HT-29 (cell line): ENCODE results near the gene C6orf120. TPM values are rescaled to one million over a fixed set of nuclear protein-coding genes. Genes with fewer than 3 reads are reported as not detected.
A peak's percentile ranks its signal among the peaks of the same experiment; 100 is the strongest.
"Not testable (repeated sequence)": the region's sequence is repeated elsewhere in the genome, so short reads cannot be mapped to it uniquely, and the experiment has no call there.

Experiments
- DNase-seq: peaks from one replicate; pipeline ENCODE4 v3.0.0-alpha.2; 2015; ENCODE audit warnings: low spot score
- total RNA-seq: library from RNA; depleted of rRNA; stranded (reverse); fragments of >200 nt; shearing (Covaris generic); gene quantifications from 2 replicates; pipeline ENCODE4 v1.2.3, GENCODE V29; 2014

Gene C6orf120
- total RNA-seq, 1 experiment from 2014 or later: 41.3 TPM

DNA sequence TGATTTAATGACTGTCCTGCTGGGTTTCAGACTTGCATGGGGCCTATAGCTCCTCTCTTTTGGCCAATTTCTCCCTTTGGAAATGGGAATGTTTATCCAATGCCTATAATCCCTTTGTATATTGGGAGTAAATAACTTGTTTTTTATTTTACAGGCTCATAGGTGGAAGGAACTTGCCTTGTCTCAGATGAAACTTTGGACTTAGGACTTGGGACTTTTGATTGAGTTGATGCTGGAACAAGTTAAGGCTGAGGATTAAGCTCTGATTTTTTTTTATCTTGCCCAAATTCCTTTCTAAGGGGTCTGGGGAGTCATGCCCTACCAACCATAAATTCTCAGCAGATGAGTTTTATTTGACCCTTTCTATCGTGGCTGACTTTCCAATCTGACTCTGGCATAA is 23.6 kb upstream of the C6orf120 start:
- DNase-seq: no peak

- DNase-seq: no peak
Observed at GRCh38 chr6:169684056-169684455, 17.9 kb upstream of the C6orf120 start.

DNA sequence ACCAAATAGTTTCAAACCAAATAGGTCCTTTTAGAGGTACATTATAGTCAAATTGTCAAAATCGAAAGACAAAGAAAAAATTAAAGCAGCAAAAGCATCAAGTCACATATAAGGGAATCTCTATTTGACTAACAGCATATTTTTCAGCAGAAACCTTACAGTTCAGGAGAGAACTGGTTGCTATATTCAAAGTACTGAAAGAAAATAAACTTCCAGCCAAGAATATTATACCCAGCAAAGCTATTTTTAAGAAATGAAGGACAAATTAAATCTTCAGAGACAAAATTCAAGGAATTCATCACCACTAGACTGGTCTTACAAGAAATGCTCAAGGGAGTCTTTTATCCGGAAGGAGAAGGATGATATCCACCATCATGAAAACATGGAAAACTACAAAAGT is 16.1 kb upstream of the C6orf120 start:
- DNase-seq: no peak

DNA sequence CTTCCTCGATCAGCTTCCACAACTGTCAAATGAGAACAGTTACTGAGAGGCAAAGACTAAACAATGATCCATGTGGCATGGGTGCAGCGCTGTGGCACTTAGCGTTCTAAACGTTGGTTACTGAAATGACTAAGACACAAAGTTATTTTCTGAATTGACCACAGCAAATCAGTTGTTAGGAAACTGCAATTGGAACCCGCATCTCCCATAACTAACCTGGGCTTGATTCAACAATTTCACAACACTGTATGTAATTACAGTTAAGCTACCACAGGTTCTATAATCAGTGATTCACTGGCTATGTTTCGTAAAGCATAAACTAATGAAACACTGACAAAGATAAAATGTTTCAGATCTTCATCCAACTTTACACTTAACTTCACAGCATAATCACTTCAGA is 12.6 kb upstream of the C6orf120 start:
- DNase-seq: no peak

DNA sequence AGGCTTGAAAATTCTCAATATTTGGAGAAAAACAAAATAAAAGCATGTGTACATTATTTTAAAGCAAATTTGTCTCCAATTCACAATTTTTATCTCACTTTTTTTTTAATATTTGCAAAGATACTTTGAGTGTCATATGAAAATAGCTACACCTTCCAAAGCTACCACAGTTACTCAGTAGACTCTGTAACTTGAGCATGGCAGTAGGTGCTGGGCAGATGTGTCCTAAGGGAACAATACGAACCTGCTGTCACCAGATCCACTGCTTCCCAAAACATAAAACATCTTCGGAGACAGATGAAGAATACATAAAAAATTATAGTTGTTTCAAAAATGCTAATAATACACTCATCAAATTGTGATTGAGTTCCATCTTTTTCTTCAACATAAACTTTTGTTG is 10.7 kb upstream of the C6orf120 start:
- no peak for DNase-seq

DNA sequence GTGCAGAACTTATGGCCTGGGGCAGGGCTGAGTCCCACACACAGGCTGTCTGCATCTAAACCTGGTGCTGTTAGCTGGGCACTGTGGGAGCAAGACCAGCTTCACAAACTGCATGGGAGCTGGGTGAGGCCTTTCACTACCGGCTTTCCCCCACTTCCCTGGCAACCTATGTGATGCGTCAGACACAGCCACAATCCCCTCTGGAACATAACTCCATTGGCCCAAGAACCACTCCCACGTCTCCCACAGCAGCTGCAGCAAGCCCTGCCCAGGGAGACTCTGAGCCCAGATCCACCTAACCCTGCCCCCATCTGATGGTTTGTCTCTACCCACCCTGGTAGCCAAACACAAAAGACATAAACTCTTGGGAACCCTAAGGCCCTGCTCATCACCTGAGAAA is 9.4 kb upstream of the C6orf120 start:
- DNase-seq: no peak

- DNase-seq: no peak
Observed at GRCh38 chr6:169695131-169695530, 6.8 kb upstream of the C6orf120 start.

GRCh38 chr6:169697115-169697514 is 4.8 kb upstream of the C6orf120 start:
- DNase-seq: not testable (repeated sequence)

- DNase-seq: peak; percentile 39
Observed at GRCh38 chr6:169700296-169700695, 1.6 kb upstream of the C6orf120 start.

- DNase-seq: peak; percentile 50
Observed at GRCh38 chr6:169701311-169701953, 494 bp upstream of the C6orf120 start.

GRCh38 chr6:169702840-169703246 is 917 bp downstream of the C6orf120 start:
- DNase-seq: peak; percentile 60

DNA sequence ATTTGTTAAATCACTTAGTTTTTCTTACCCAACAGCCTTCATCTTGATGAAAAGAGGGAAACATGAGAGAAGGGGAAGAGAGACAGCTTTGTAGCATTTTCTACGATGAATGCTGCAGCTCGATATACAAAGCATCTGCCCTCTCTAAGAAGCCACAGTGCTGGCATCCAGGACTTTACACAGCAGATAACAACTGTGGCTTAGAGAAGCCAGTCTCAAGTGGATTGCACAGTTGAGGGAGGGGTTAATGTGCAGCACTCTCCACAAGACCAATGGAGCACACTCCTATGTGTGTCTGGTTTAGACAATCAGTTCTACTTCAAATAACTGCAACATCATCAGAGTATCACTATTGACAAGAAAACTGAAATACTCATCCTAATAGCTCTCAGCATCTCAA is 5.8 kb downstream of the C6orf120 start:
- no peak for DNase-seq

- no peak for DNase-seq
Observed at GRCh38 chr6:169709293-169709692, 7.4 kb downstream of the C6orf120 start.

DNA sequence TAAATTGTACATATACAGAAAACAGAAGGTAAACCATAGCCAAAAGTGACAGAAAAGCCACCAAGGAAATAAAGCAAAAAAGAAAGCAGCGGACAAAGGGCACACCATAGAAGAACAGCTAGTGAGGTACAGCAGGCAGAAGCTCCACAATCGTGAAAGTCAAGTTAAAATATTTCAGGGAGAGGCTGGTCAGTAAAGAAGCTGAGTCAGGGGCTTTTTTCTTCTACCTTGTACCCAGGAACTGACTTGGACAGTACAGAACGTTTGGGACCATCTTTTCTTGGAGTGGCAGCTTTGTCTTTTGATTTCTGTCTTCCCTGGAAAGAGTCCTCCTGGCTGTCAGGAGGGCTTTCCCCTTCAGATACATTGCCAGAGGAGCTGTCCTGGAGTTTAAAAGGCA is 8.1 kb downstream of the C6orf120 start:
- DNase-seq: no peak

- no peak for DNase-seq
Observed at GRCh38 chr6:169714178-169714577, 12.3 kb downstream of the C6orf120 start.

DNA sequence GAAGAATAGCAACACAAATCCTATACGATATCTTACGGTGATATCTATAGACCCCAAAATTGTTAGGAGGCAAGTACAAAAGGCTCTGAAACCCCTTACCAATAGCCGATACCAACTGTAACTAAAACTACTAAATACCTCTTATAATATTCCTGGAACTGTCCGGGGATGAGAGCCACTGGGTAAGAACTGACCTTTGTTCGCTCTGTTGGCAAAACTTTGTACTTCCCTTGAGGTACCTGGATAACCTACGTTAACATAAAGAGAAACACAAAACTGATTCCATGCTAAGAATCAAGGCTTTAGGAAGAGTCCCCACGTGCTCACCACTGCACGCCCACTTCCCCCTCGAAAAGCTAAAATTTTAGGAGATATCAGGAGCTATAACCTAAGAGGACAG is 12.7 kb downstream of the C6orf120 start:
- no peak for DNase-seq

DNA sequence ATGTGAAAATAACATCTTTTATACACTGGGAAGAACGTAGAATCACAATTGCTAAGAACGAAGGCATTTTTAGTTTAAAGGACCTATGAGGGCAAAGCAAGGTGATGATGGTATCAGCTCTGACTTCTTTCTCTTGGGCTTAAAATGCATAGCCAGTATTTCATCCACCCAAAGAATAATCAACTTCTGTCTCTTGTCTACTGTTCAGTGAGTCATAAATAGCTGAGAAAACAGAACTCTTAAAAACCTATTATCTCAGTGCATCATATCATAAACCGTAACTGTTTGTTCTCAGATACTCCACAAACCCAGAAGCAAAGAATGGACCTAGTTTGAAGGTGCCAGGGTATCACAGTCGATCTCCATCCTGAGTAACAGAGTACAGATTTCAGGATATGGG is 17.2 kb downstream of the C6orf120 start:
- DNase-seq: no peak

DNA sequence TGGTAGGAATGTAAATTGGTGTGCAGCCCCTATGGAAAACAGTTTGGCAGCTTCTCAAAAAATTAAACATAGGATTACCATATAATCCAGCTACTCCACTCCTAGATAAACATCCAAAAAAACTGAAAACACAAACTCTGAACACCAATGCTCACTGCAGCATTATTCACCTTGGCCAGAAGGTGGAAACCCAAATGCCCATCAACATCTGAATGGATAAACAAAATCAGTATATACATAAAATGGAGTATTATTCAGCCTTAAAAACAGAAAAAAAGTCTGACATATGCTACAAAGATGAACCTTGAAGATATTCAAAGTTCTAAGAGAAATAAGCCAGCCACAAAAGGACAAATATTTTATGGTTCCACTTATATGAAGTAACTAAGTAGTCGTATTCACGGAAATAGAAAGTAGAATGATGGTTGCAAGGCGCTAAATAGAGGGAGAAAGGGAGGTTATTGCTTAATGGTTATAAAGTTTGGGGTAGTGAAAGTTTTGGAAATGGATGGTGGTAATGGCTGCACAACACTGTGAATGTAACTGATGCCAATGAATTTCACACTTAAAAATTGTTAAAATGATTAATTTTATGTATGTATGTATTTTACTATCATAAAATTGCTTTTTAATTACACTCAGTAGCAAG is 18.4 kb downstream of the C6orf120 start:
- DNase-seq: no peak

GRCh38 chr6:169722362-169723199 is 20.7 kb downstream of the C6orf120 start:
- DNase-seq: peak; percentile 70

GRCh38 chr6:169723200-169723909 is 21.4 kb downstream of the C6orf120 start:
- peak; percentile 63 for DNase-seq

- peak; percentile 27 for DNase-seq
Observed at GRCh38 chr6:169723991-169724493, 22.1 kb downstream of the C6orf120 start.
